Stomach (tissue), 4 donors: ENCODE data around the gene CTSW.

Experiments
- EP300 ChIP-seq: sonication (generic); formaldehyde crosslinking; IDR thresholded peaks from one replicate; pipeline ENCODE4 v1.6.1; 2017; ENCODE audit warnings: antibody characterized with exemption
- POLR2A ChIP-seq, 4 donors: fragments of 450-650 bp; IDR thresholded peaks; one replicate each; pipeline ENCODE4 v1.6.1; 2016; ENCODE audit warnings: antibody characterized with exemption in 4 of 4, control low read depth in 2 of 4, mild to moderate bottlenecking in 1 of 4, moderate library complexity in 1 of 4
- POLR2AphosphoS5 ChIP-seq, 3 donors: sonication (generic); formaldehyde crosslinking; IDR thresholded peaks; one replicate each; pipeline ENCODE4 v1.6.1; 2016; ENCODE audit warnings: antibody characterized with exemption in 3 of 3
- TF ChIP-seq, protein P1 (sequence below), 7 experiments: fragments of 450-650 bp in 4 of 7; fragments of 200-600 bp in 3 of 7; sonication (generic) in 3 of 7; IDR thresholded peaks; one replicate each; pipeline ENCODE4 v1.5.1; 2016 to 2019; ENCODE audit warnings: antibody characterized with exemption in 7 of 7, control low read depth in 2 of 7, mild to moderate bottlenecking in 1 of 7

DNA sequence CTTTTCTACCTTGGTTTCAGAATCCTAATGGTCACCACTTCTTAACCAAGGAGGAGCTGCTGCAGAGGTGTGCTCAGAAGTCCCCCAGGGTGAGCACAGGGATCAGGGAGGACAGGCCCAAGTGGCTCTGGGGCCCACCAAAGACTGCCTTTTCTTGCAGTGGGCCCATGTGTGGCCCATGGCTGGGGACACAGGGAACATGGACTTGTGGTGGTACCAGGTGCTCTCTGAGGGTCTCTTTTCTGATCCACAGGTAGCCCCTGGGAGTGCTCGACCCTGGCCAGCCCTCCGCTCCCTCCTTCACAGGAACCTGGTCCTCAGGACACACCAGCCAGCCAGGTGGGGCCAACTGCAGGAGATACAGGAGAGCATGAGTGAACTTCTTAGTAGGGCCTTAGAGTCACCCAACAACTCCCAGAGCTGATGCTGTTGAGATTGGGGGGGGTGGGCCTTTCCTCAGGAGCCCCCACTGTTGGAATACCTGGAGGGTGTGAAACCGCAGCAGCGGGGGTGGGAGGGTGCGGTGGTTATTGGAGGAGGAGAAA lies 17.4 kb upstream of the CTSW start:
- TF ChIP-seq, protein P1, sequence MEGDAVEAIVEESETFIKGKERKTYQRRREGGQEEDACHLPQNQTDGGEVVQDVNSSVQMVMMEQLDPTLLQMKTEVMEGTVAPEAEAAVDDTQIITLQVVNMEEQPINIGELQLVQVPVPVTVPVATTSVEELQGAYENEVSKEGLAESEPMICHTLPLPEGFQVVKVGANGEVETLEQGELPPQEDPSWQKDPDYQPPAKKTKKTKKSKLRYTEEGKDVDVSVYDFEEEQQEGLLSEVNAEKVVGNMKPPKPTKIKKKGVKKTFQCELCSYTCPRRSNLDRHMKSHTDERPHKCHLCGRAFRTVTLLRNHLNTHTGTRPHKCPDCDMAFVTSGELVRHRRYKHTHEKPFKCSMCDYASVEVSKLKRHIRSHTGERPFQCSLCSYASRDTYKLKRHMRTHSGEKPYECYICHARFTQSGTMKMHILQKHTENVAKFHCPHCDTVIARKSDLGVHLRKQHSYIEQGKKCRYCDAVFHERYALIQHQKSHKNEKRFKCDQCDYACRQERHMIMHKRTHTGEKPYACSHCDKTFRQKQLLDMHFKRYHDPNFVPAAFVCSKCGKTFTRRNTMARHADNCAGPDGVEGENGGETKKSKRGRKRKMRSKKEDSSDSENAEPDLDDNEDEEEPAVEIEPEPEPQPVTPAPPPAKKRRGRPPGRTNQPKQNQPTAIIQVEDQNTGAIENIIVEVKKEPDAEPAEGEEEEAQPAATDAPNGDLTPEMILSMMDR (IDR thresholded peaks at IDR 0.05) = no peak
- TF ChIP-seq POLR2A (IDR thresholded peaks at IDR 0.05) = no peak
- no peak for TF ChIP-seq POLR2AphosphoS5 (IDR thresholded peaks at IDR 0.05)
- no peak for TF ChIP-seq EP300
